BJ (cell line): ENCODE results near the gene CLMN. TPM values are rescaled to one million over a fixed set of nuclear protein-coding genes. Genes with fewer than 3 reads are reported as not detected.

Experiments used
- CTCF ChIA-PET: fragments of 350-600 bp; formaldehyde crosslinking; extraction: SDS; loops from one replicate; lab custom pipeline; 2021; ENCODE audit warnings: antibody characterized with exemption, inconsistent platforms; lab: Yijun Ruan, JAX
- POLR2A ChIA-PET: fragments of 300-600 bp; sonication (Branson Sonifier 250); formaldehyde crosslinking; extraction: SDS; loops from one replicate; lab custom pipeline; 2021; ENCODE audit warnings: antibody characterized with exemption; lab: Charles Lee
- DNase-seq: peaks from one replicate; pipeline ENCODE4 v3.0.0-alpha.2; 2011; ENCODE audit warnings: low read depth
- H3K27me3 ChIP-seq: 2 replicates; pipeline ENCODE4 v1.6.0; 2011; ENCODE audit warnings: low read length; ENCODE audit not compliant: control insufficient read depth, insufficient read depth
- H3K36me3 ChIP-seq: 2 replicates; pipeline ENCODE4 v1.5.1; 2011; ENCODE audit warnings: low read length; ENCODE audit not compliant: control insufficient read depth, insufficient read depth
- H3K4me3 ChIP-seq: 2 replicates; pipeline ENCODE4 v1.5.1; 2011; ENCODE audit warnings: low read depth, mild to moderate bottlenecking, control low read depth, low read length
- CTCF ChIP-seq: IDR thresholded peaks from 2 replicates; pipeline ENCODE4 v1.5.1; 2011; ENCODE audit warnings: low read depth, mild to moderate bottlenecking, control low read depth, inconsistent platforms, low read length, moderate library complexity; ENCODE audit not compliant: insufficient read depth
- polyA plus RNA-seq: library from polyadenylated mRNA; depleted of rRNA; stranded (reverse); fragments of >200 nt; gene quantifications from 2 replicates; pipeline ENCODE4 v1.2.3, GENCODE V29; 2011

CLMN gene
- polyA plus RNA-seq, 1 experiment: 0.13 TPM

GRCh38 chr14:95300697-95301526 lies 18.8 kb downstream of the CLMN start:
- CTCF ChIA-PET: no interaction called here

GRCh38 chr14:95300002-95300696 lies 19.6 kb downstream of the CLMN start:
- no peak overlapping the region for H3K4me3 ChIP-seq
- ChIA-PET POLR2A (no interaction called here), CTCF (no interaction called here)
- no peak for TF ChIP-seq CTCF
- H3K36me3 ChIP-seq: no peaks in the 10 kb centered on the region
- no peak for DNase-seq
- no peaks in the 10 kb centered on the region for H3K27me3 ChIP-seq

More at GRCh38 chr14:95300697-95301526, 18.8 kb downstream of the CLMN start:
- H3K36me3 ChIP-seq: no peaks in the 10 kb centered on the region
- TF ChIP-seq CTCF: no peak
- POLR2A ChIA-PET: no interaction called here
- H3K4me3 ChIP-seq: no peak overlapping the region
- no peak for DNase-seq
- no peaks in the 10 kb centered on the region for H3K27me3 ChIP-seq

GRCh38 chr14:95299271-95299670 lies 20.4 kb downstream of the CLMN start:
- CTCF ChIA-PET: no interaction called here
- Histone ChIP-seq H3K4me3 (no peak overlapping the region), H3K27me3 (no peaks in the 10 kb centered on the region), H3K36me3 (no peaks in the 10 kb centered on the region)
- POLR2A ChIA-PET: no interaction called here
- no peak for DNase-seq
- no peak for TF ChIP-seq CTCF

GRCh38 chr14:95297832-95298231 lies 21.9 kb downstream of the CLMN start:
- ChIA-PET CTCF (no interaction called here), POLR2A (no interaction called here)
- no peaks in the 10 kb centered on the region for H3K36me3 ChIP-seq
- TF ChIP-seq CTCF: no peak
- H3K27me3 ChIP-seq: no peaks in the 10 kb centered on the region
- DNase-seq: no peak
- H3K4me3 ChIP-seq: no peak overlapping the region

- H3K36me3 ChIP-seq: no peaks in the 10 kb centered on the region
- POLR2A ChIA-PET: no interaction called here
- no peak for DNase-seq
- no peak for TF ChIP-seq CTCF
- H3K4me3 ChIP-seq: no peak overlapping the region
- CTCF ChIA-PET: no interaction called here
- H3K27me3 ChIP-seq: no peaks in the 10 kb centered on the region
Observed at GRCh38 chr14:95296966-95297365, 22.7 kb downstream of the CLMN start.
